ENCODE results near the gene GSS. TPM values are rescaled to one million over a fixed set of nuclear protein-coding genes. Genes with fewer than 3 reads are reported as not detected.
A peak's percentile ranks its signal among the peaks of the same experiment; 100 is the strongest.

The GSS gene
- total RNA-seq, 4 donors from 2014 or later = 14.1 to 33.0 (median 23.8) TPM

GRCh38 chr20:34931771-34932170 lies 23.8 kb downstream of the GSS start:
- Histone ChIP-seq H3K36me3 (peaks cover 0 to 41% of the 10 kb centered on the region in 2 donors), H3K9me3 (no peaks in the 10 kb centered on the region), H3K4me1 (peaks cover 3 to 4% of the 10 kb centered on the region in 2 donors), H3K4me3 (no peak overlapping the region), H3K27ac (no peak overlapping the region), H3K27me3 (no peaks in the 10 kb centered on the region)
- intact Hi-C loops (cut with DNase I; ENCODE audit: low total_unique reads) = no loop called here
- no peak for DNase-seq
- no peak for TF ChIP-seq CTCF (IDR thresholded peaks at IDR 0.05 in 4 of 5, conservative IDR thresholded peaks at IDR 0.05 in 1 of 5)
- no peak for TF ChIP-seq POLR2A (IDR thresholded peaks at IDR 0.05)
- no peak for ATAC-seq
- in situ Hi-C loops (cut with MboI; ENCODE audit: low sequenced_read_pairs in 4 of 4) = no loop called here

GRCh38 chr20:34928411-34928810 lies 27.2 kb downstream of the GSS start:
- peaks cover 20% of the 10 kb centered on the region in 2 donors for H3K4me1 ChIP-seq
- H3K27me3 ChIP-seq = no peaks in the 10 kb centered on the region
- H3K27ac ChIP-seq = peak overlapping the region in 2 of 4 donors; percentile 89 to 92
- in situ Hi-C loops (cut with MboI; ENCODE audit: low sequenced_read_pairs in 4 of 4) = no loop called here
- H3K4me3 ChIP-seq = no peak overlapping the region
- DNase-seq (no peak), ATAC-seq (no peak)
- no peaks in the 10 kb centered on the region for H3K9me3 ChIP-seq
- intact Hi-C loops (cut with DNase I; ENCODE audit: low total_unique reads) = no loop called here
- TF ChIP-seq POLR2A (IDR thresholded peaks at IDR 0.05) (no peak), CTCF (IDR thresholded peaks at IDR 0.05 in 4 of 5, conservative IDR thresholded peaks at IDR 0.05 in 1 of 5) (no peak)
- peaks cover 0 to 57% of the 10 kb centered on the region in 2 donors for H3K36me3 ChIP-seq

GRCh38 chr20:34927736-34928135 lies 27.9 kb downstream of the GSS start:
- ATAC-seq (no peak), DNase-seq (no peak)
- Histone ChIP-seq H3K27me3 (no peaks in the 10 kb centered on the region), H3K4me1 (peaks cover 27% of the 10 kb centered on the region in 2 donors), H3K9me3 (no peaks in the 10 kb centered on the region), H3K4me3 (no peak overlapping the region), H3K27ac (peak overlapping the region; percentile 79 to 92 (median 89)), H3K36me3 (peaks cover 0 to 59% of the 10 kb centered on the region in 2 donors)
- in situ Hi-C loops (cut with MboI; ENCODE audit: low sequenced_read_pairs in 4 of 4) = no loop called here
- TF ChIP-seq CTCF (IDR thresholded peaks at IDR 0.05 in 4 of 5, conservative IDR thresholded peaks at IDR 0.05 in 1 of 5) (no peak), POLR2A (IDR thresholded peaks at IDR 0.05) (no peak)
- intact Hi-C loops (cut with DNase I; ENCODE audit: low total_unique reads) = no loop called here

GRCh38 chr20:34926581-34926980 lies 29.0 kb downstream of the GSS start:
- intact Hi-C loops (cut with DNase I; ENCODE audit: low total_unique reads) (no loop called here), in situ Hi-C loops (cut with MboI; ENCODE audit: low sequenced_read_pairs in 4 of 4) (no loop called here)
- DNase-seq (no peak), ATAC-seq (no peak)
- H3K36me3 ChIP-seq = peaks cover 0 to 59% of the 10 kb centered on the region in 2 donors
- TF ChIP-seq CTCF (IDR thresholded peaks at IDR 0.05 in 4 of 5, conservative IDR thresholded peaks at IDR 0.05 in 1 of 5) (no peak), POLR2A (IDR thresholded peaks at IDR 0.05) (no peak)
- peaks cover 37 to 38% of the 10 kb centered on the region in 2 donors for H3K4me1 ChIP-seq
- no peaks in the 10 kb centered on the region for H3K9me3 ChIP-seq
- no peaks in the 10 kb centered on the region for H3K27me3 ChIP-seq
- no peak overlapping the region for H3K4me3 ChIP-seq
- peak overlapping the region; percentile 79 to 92 (median 89) for H3K27ac ChIP-seq

- TF ChIP-seq POLR2A (IDR thresholded peaks at IDR 0.05) (no peak), CTCF (IDR thresholded peaks at IDR 0.05 in 4 of 5, conservative IDR thresholded peaks at IDR 0.05 in 1 of 5) (no peak)
- Histone ChIP-seq H3K27me3 (no peaks in the 10 kb centered on the region), H3K4me3 (no peak overlapping the region), H3K27ac (peak overlapping the region; percentile 79 to 92 (median 89)), H3K36me3 (peaks cover 0 to 64% of the 10 kb centered on the region in 2 donors), H3K9me3 (no peaks in the 10 kb centered on the region), H3K4me1 (peaks cover 40 to 43% of the 10 kb centered on the region in 2 donors)
- in situ Hi-C loops (cut with MboI; ENCODE audit: low sequenced_read_pairs in 4 of 4) (no loop called here), intact Hi-C loops (cut with DNase I; ENCODE audit: low total_unique reads) (no loop called here)
- no peak for DNase-seq
- no peak for ATAC-seq
These were observed 29.6 kb downstream of the GSS start for GRCh38 chr20:34925981-34926380.
